IMR-90 (cell line): ENCODE data around the gene ITPR3.
"Not testable (repeated sequence)": the region's sequence is repeated elsewhere in the genome, so short reads cannot be mapped to it uniquely, and the experiment has no call there.

Source experiments
- CEBPB ChIP-seq: IDR thresholded peaks from 2 replicates; pipeline ENCODE4 v1.6.1; 2012; ENCODE audit warnings: low read depth, low read length, improper control_type of control experiment
- MAFK ChIP-seq: IDR thresholded peaks from 2 replicates; pipeline ENCODE4 v1.6.1; 2012; ENCODE audit warnings: low read depth, low read length, improper control_type of control experiment
- POLR2A ChIP-seq: IDR thresholded peaks from 2 replicates; pipeline ENCODE4 v1.6.1; 2012; ENCODE audit warnings: mild to moderate bottlenecking, low read depth, low read length
- SMC3 ChIP-seq: fragments of 150-350 bp; IDR thresholded peaks from 2 replicates; pipeline ENCODE4 v1.6.1; 2016; ENCODE audit warnings: low read depth, mild to moderate bottlenecking, antibody characterized with exemption, low read length, moderate library complexity
- TF ChIP-seq, protein P1 (sequence below): fragments of 150-350 bp; IDR thresholded peaks from 2 replicates; pipeline ENCODE4 v1.6.1; 2016; ENCODE audit warnings: low read depth, mild to moderate bottlenecking, low read length, moderate library complexity, borderline replicate concordance
- TF ChIP-seq, protein P2 (sequence below): conservative IDR thresholded peaks from 2 replicates; pipeline ENCODE4 v1.5.1; 2012; ENCODE audit warnings: mild to moderate bottlenecking, low read depth, low read length, improper control_type of control experiment
- TF ChIP-seq, protein P3 (sequence below): fragments of 150-350 bp; IDR thresholded peaks from 2 replicates; pipeline ENCODE4 v1.6.1; 2017; ENCODE audit warnings: mild to moderate bottlenecking, antibody characterized with exemption, low read length, low read depth

DNA sequence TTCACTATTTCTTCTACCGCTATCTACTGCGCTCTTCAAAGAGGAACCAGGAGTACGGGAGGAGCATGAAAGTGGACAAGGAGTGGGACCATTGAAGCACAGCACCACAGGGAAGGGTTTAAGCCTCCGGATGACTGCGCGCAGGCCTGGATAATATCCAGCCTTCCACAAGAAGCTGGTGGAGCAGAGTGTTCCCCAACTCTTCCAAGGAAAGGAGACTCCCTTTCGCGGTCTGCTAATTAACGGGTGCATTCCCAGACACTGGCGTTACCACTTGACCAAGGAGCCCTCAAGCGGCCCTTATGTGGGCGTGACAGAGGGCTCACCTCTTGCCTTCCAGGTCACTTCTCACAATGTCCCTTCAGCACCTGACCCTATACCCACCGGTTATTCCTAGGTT, 10.4 kb downstream of the ITPR3 start:
- TF ChIP-seq, protein P1, sequence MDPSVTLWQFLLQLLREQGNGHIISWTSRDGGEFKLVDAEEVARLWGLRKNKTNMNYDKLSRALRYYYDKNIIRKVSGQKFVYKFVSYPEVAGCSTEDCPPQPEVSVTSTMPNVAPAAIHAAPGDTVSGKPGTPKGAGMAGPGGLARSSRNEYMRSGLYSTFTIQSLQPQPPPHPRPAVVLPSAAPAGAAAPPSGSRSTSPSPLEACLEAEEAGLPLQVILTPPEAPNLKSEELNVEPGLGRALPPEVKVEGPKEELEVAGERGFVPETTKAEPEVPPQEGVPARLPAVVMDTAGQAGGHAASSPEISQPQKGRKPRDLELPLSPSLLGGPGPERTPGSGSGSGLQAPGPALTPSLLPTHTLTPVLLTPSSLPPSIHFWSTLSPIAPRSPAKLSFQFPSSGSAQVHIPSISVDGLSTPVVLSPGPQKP = not testable (repeated sequence)
- TF ChIP-seq, protein P2, sequence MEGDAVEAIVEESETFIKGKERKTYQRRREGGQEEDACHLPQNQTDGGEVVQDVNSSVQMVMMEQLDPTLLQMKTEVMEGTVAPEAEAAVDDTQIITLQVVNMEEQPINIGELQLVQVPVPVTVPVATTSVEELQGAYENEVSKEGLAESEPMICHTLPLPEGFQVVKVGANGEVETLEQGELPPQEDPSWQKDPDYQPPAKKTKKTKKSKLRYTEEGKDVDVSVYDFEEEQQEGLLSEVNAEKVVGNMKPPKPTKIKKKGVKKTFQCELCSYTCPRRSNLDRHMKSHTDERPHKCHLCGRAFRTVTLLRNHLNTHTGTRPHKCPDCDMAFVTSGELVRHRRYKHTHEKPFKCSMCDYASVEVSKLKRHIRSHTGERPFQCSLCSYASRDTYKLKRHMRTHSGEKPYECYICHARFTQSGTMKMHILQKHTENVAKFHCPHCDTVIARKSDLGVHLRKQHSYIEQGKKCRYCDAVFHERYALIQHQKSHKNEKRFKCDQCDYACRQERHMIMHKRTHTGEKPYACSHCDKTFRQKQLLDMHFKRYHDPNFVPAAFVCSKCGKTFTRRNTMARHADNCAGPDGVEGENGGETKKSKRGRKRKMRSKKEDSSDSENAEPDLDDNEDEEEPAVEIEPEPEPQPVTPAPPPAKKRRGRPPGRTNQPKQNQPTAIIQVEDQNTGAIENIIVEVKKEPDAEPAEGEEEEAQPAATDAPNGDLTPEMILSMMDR = not testable (repeated sequence)
- TF ChIP-seq, protein P3, sequence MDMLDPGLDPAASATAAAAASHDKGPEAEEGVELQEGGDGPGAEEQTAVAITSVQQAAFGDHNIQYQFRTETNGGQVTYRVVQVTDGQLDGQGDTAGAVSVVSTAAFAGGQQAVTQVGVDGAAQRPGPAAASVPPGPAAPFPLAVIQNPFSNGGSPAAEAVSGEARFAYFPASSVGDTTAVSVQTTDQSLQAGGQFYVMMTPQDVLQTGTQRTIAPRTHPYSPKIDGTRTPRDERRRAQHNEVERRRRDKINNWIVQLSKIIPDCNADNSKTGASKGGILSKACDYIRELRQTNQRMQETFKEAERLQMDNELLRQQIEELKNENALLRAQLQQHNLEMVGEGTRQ = not testable (repeated sequence)
- TF ChIP-seq SMC3, POLR2A, CEBPB, MAFK: not testable (repeated sequence)
